ENCODE measurements around the gene PTTG2. TPM values are rescaled to one million over a fixed set of nuclear protein-coding genes. Genes with fewer than 3 reads are reported as not detected.

PTTG2 gene
- polyA plus RNA-seq, 1 donor (not counting 4 experiments of a cell fraction or from before 2014, with no cell fraction given): not detected

GRCh38 chr4:37999000-37999716 is 39.0 kb downstream of the PTTG2 start:
- H3K36me3 ChIP-seq (ENCODE audit: control insufficient read depth in 2 of 2, extremely low read depth in 1 of 2, insufficient read depth in 2 of 2, low read length in 2 of 2): no peaks in the 10 kb centered on the region
- DNase-seq (ENCODE audit: low read depth, low spot score) (no peak), FAIRE-seq (no peak)
- H3K9ac ChIP-seq (ENCODE audit: control insufficient read depth, extremely low read depth, insufficient read depth, low read length): no peak overlapping the region
- no peaks in the 10 kb centered on the region for H4K20me1 ChIP-seq (ENCODE audit: control insufficient read depth, extremely low read depth, insufficient read depth, low read length)
- H3K4me3 ChIP-seq (ENCODE audit: control insufficient read depth in 2 of 3, extremely low read depth in 1 of 3, insufficient read depth in 2 of 3, low read depth in 1 of 3, low read length in 3 of 3): no peak overlapping the region
- no peak for TF ChIP-seq EZH2 (IDR thresholded peaks at IDR 0.05; ENCODE audit: low read length)
- TF ChIP-seq, protein P1, sequence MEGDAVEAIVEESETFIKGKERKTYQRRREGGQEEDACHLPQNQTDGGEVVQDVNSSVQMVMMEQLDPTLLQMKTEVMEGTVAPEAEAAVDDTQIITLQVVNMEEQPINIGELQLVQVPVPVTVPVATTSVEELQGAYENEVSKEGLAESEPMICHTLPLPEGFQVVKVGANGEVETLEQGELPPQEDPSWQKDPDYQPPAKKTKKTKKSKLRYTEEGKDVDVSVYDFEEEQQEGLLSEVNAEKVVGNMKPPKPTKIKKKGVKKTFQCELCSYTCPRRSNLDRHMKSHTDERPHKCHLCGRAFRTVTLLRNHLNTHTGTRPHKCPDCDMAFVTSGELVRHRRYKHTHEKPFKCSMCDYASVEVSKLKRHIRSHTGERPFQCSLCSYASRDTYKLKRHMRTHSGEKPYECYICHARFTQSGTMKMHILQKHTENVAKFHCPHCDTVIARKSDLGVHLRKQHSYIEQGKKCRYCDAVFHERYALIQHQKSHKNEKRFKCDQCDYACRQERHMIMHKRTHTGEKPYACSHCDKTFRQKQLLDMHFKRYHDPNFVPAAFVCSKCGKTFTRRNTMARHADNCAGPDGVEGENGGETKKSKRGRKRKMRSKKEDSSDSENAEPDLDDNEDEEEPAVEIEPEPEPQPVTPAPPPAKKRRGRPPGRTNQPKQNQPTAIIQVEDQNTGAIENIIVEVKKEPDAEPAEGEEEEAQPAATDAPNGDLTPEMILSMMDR (optimal IDR thresholded peaks at IDR 0.05 in 1 of 3, IDR thresholded peaks at IDR 0.05 in 1 of 3, conservative IDR thresholded peaks at IDR 0.05 in 1 of 3; ENCODE audit: extremely low read depth in 1 of 3, insufficient read depth in 2 of 3, low read length in 3 of 3): no peak
- peaks cover 8% of the 10 kb centered on the region for H3K4me1 ChIP-seq (ENCODE audit: control insufficient read depth, extremely low read depth, insufficient read depth, low read length)
- H3K27me3 ChIP-seq (ENCODE audit: control insufficient read depth, extremely low read depth, insufficient read depth, low read length): no peaks in the 10 kb centered on the region
- H3K4me2 ChIP-seq (ENCODE audit: control insufficient read depth, extremely low read depth, insufficient read depth, low read depth, low read length): no peak overlapping the region
- no peaks in the 10 kb centered on the region for H3K9me3 ChIP-seq (ENCODE audit: control insufficient read depth, low read depth, low read length)
- no peak overlapping the region for H3K27ac ChIP-seq (ENCODE audit: control insufficient read depth, insufficient read depth, low read length)
- dilution Hi-C loops (cut with MboI; ENCODE audit: extremely low pct_ligation_motif_present, low sequenced_read_pairs): no loop called here
- no peaks in the 10 kb centered on the region for H3K9me1 ChIP-seq (ENCODE audit: control insufficient read depth, extremely low read depth, insufficient read depth, low read length)
- peaks cover 5% of the 10 kb centered on the region for H3K79me2 ChIP-seq (ENCODE audit: control insufficient read depth, insufficient read depth, low read length)
- H2AFZ ChIP-seq (ENCODE audit: control insufficient read depth, low read length): no peak overlapping the region

- no peaks in the 10 kb centered on the region for H3K9me3 ChIP-seq (ENCODE audit: control insufficient read depth, low read depth, low read length)
- H3K79me2 ChIP-seq (ENCODE audit: control insufficient read depth, insufficient read depth, low read length): peaks cover 7% of the 10 kb centered on the region
- DNase-seq (ENCODE audit: low read depth, low spot score) (no peak), FAIRE-seq (no peak)
- no peaks in the 10 kb centered on the region for H3K27me3 ChIP-seq (ENCODE audit: control insufficient read depth, extremely low read depth, insufficient read depth, low read length)
- H3K27ac ChIP-seq (ENCODE audit: control insufficient read depth, insufficient read depth, low read length): no peak overlapping the region
- no peak overlapping the region for H2AFZ ChIP-seq (ENCODE audit: control insufficient read depth, low read length)
- no peaks in the 10 kb centered on the region for H3K9me1 ChIP-seq (ENCODE audit: control insufficient read depth, extremely low read depth, insufficient read depth, low read length)
- no peak for TF ChIP-seq EZH2 (IDR thresholded peaks at IDR 0.05; ENCODE audit: low read length)
- no peak overlapping the region for H3K4me3 ChIP-seq (ENCODE audit: control insufficient read depth in 2 of 3, extremely low read depth in 1 of 3, insufficient read depth in 2 of 3, low read depth in 1 of 3, low read length in 3 of 3)
- H3K4me2 ChIP-seq (ENCODE audit: control insufficient read depth, extremely low read depth, insufficient read depth, low read depth, low read length): no peak overlapping the region
- peaks cover 8% of the 10 kb centered on the region for H3K4me1 ChIP-seq (ENCODE audit: control insufficient read depth, extremely low read depth, insufficient read depth, low read length)
- dilution Hi-C loops (cut with MboI; ENCODE audit: extremely low pct_ligation_motif_present, low sequenced_read_pairs): no loop called here
- no peaks in the 10 kb centered on the region for H4K20me1 ChIP-seq (ENCODE audit: control insufficient read depth, extremely low read depth, insufficient read depth, low read length)
- H3K36me3 ChIP-seq (ENCODE audit: control insufficient read depth in 2 of 2, extremely low read depth in 1 of 2, insufficient read depth in 2 of 2, low read length in 2 of 2): no peaks in the 10 kb centered on the region
- H3K9ac ChIP-seq (ENCODE audit: control insufficient read depth, extremely low read depth, insufficient read depth, low read length): no peak overlapping the region
These were observed 39.8 kb downstream of the PTTG2 start for GRCh38 chr4:37999965-38000364.

DNA sequence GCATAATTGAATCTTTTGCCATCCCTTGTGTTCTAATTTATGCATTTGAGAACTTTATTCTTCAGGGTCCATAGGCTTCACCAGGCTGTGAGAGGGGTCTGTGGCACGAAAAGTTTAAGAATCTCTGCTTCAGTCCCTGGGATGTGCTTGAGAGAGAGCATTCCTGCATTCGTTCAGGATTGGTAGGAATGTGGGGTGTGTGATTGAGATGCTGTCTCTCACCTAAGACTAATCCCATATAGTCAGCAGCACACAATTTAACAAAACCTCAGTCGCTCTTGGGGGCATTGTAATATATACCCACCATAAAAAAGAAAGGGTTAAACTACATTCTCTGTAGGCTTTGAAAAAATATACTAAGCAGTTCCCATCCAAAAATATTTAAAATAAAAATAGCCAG is 41.7 kb downstream of the PTTG2 start:
- no peak for TF ChIP-seq EZH2 (IDR thresholded peaks at IDR 0.05; ENCODE audit: low read length)
- TF ChIP-seq, protein P1 (optimal IDR thresholded peaks at IDR 0.05 in 1 of 3, IDR thresholded peaks at IDR 0.05 in 1 of 3, conservative IDR thresholded peaks at IDR 0.05 in 1 of 3; ENCODE audit: extremely low read depth in 1 of 3, insufficient read depth in 2 of 3, low read length in 3 of 3): no peak
- DNase-seq (ENCODE audit: low read depth, low spot score) (no peak), FAIRE-seq (no peak)
- no peak overlapping the region for H2AFZ ChIP-seq (ENCODE audit: control insufficient read depth, low read length)
- no peaks in the 10 kb centered on the region for H3K36me3 ChIP-seq (ENCODE audit: control insufficient read depth in 2 of 2, extremely low read depth in 1 of 2, insufficient read depth in 2 of 2, low read length in 2 of 2)
- no peaks in the 10 kb centered on the region for H3K9me1 ChIP-seq (ENCODE audit: control insufficient read depth, extremely low read depth, insufficient read depth, low read length)
- H3K9ac ChIP-seq (ENCODE audit: control insufficient read depth, extremely low read depth, insufficient read depth, low read length): no peak overlapping the region
- H3K79me2 ChIP-seq (ENCODE audit: control insufficient read depth, insufficient read depth, low read length): peaks cover 7% of the 10 kb centered on the region
- H3K4me3 ChIP-seq (ENCODE audit: control insufficient read depth in 2 of 3, extremely low read depth in 1 of 3, insufficient read depth in 2 of 3, low read depth in 1 of 3, low read length in 3 of 3): no peak overlapping the region
- H3K4me1 ChIP-seq (ENCODE audit: control insufficient read depth, extremely low read depth, insufficient read depth, low read length): peaks cover 8% of the 10 kb centered on the region
- no peaks in the 10 kb centered on the region for H4K20me1 ChIP-seq (ENCODE audit: control insufficient read depth, extremely low read depth, insufficient read depth, low read length)
- dilution Hi-C loops (cut with MboI; ENCODE audit: extremely low pct_ligation_motif_present, low sequenced_read_pairs): no loop called here
- H3K27ac ChIP-seq (ENCODE audit: control insufficient read depth, insufficient read depth, low read length): no peak overlapping the region
- no peaks in the 10 kb centered on the region for H3K9me3 ChIP-seq (ENCODE audit: control insufficient read depth, low read depth, low read length)
- no peak overlapping the region for H3K4me2 ChIP-seq (ENCODE audit: control insufficient read depth, extremely low read depth, insufficient read depth, low read depth, low read length)
- H3K27me3 ChIP-seq (ENCODE audit: control insufficient read depth, extremely low read depth, insufficient read depth, low read length): no peaks in the 10 kb centered on the region
